HL-60/S4 (cell line): ENCODE measurements around the gene ZCCHC3.
"Not testable (repeated sequence)": the region's sequence is repeated elsewhere in the genome, so short reads cannot be mapped to it uniquely, and the experiment has no call there.

Source experiments
- in situ Hi-C: fragments of 300-500 bp; cut with MboI; formaldehyde crosslinking; loops from 2 replicates; pipeline ENCODE4 v1.14.3; 2022; ENCODE audit warnings: low sequenced_read_pairs

Gene ZCCHC3

GRCh38 chr20:311609-312008, 14.2 kb downstream of the ZCCHC3 start:
- in situ Hi-C loops: no loop called here

DNA sequence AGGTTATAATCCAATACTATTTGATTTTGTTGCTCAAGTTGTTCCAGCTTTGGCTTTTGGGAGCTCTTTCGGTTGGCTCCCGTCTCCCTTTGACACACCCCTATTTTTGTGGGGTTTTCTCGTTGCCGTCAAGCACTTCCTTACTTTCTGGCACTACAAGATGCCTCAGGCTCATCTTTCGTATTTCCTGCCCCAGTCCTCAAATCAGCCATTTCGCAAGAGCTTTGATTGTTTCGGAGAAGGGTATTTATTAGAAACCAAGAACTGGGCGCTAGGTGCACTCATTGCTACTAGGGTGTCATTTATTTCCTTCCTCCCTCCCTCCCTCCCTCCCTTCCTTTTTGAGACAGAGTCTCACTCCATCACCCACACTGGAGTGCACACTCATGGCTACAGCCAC, 14.7 kb downstream of the ZCCHC3 start:
- in situ Hi-C loops: no loop called here

DNA sequence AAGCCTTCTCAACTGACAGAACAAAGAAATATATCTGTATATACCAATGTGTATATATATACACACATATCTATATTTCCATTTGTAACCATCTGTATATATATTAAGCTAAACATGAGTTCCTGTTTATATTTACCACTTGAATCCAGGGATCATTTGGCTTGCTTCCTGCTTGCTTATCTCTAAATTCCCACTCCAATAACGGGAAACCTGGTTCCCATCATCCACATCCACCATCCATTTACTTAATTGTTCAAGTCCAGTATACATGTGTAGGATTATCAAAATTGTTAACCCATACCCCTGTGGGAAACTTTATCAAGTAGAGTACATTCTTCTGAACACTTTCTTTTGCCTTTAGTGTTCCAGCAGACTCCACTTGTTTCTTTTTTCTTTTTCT, 15.5 kb downstream of the ZCCHC3 start:
- in situ Hi-C loops: no loop called here

DNA sequence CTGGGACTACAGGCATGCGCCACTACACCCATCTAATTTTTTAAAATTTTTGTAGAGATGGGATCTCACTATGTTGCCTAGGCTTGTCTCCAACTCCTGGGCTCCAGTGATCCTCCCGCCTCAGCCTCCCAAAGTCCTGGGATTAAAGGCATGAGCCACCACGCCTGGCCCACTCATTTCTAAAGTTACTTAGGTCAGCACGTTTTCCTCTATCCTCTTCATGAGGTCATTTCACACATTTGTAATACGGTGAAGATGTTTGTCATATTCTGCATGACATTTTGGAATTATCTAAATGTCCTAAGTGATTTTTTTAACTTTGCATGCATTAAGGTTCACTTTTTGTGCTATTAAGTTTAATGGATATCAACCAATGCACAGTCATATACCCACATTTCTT, 16.0 kb downstream of the ZCCHC3 start:
- in situ Hi-C loops: no loop called here

- in situ Hi-C loops: no loop called here
Observed at GRCh38 chr20:313948-314347, 16.6 kb downstream of the ZCCHC3 start.

DNA sequence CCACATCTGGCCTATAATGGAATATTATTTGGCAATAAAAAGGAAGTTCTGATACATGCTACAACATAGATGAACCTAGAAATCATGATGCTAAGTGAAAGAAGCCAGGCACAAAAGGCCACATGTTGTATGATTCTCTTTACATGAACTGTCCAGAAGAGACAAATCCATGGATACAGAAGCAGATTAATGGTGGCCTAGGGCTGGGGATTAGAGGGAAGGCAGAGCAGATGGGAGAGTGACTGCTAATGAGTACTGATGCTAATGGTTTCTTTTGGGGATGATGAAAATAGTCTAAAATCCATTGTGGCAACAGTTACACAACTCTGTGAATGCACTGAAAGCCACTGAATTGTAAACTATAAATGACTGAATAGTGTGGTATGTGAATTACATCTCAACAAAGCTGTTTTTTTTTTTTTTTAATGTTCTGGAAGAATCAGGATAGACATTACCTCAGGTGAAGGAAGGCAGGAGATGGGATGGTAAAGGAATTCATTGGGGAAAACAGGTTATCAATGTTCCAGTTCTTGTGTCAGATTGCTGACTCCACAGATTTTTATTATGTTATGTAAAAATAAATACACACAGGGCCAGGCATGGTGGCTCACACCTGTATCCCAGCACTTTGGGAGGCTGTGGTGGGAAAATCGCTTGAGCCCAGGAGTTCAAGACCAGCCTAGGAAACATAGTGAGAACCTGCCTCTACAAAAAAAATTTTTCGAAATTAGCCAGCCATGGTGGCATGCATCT, 19.1 kb downstream of the ZCCHC3 start:
- in situ Hi-C loops: no loop called here

- in situ Hi-C loops: no loop called here
Observed at GRCh38 chr20:324177-325044, 27.0 kb downstream of the ZCCHC3 start.

- in situ Hi-C loops: no loop called here
Observed at GRCh38 chr20:325045-325888, 27.9 kb downstream of the ZCCHC3 start, which contains the start of gene SOX12. Gene SOX12, plus strand, starts transcription at chr20:325552. Its CDS starts 373 bp downstream, at chr20:325925.

GRCh38 chr20:325889-326644, 28.7 kb downstream of the ZCCHC3 start:
- in situ Hi-C loops: no loop called here

DNA sequence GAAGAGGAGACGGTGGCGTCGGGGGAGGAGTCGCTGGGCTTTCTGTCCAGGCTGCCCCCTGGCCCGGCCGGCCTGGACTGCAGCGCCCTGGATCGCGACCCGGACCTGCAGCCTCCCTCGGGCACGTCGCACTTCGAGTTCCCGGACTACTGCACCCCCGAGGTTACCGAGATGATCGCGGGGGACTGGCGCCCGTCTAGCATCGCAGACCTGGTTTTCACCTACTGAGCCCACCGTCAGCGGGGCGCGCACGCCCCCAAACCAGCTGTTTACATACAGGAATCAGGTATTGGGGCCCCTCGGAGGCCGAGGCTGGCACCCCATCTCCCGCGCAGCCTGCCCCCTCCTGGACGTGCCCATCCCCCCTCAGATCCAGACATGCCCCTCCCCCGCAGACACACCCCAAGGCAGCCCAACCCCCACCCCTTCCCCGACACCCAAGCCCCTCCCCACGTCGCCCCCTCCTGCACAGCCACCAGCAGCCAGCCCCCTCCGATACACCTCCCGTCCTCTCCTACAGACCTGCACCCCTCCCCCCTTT, 29.3 kb downstream of the ZCCHC3 start:
- in situ Hi-C loops: no loop called here

DNA sequence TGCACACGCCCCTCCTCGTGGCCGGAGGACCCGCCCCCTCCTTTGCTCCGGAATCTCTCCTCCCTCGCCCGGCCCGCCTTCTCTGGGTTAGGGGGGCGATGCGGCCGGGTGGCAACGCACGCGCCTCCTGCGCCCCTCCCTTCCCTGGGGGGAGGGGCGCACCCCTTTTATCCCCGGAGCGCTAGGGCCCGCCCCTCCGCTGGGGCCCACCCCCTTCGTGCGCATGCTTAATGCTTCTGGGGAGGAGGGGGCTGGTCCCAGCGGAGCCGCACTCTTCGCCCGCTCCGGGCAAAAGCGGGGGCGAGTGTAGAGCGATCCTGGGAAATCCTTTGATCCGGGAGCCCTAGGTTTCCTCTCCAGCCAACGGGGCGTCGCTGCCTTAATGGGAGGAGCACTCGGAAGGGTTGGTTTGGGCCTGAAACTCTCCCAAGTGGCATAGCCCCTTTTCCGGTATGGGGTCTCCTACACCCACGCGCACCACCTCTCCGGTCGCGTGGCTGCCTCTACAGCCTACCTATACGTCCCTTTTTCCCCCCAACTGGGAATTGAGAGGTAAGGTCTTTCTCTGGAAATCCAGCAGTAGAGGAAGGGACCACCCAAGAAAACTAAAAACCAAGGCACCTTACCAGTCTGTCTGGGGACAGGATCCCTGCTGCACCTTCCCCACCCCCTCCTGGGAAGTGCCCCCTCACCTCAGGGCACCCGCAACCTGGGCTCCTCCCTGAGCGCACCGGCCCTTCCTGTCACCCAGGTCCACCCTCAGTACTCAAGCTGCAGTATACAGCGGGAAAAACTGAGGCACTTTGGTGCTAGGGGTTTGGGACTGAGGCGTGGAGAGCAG, 30.0 kb downstream of the ZCCHC3 start:
- in situ Hi-C loops: no loop called here

DNA sequence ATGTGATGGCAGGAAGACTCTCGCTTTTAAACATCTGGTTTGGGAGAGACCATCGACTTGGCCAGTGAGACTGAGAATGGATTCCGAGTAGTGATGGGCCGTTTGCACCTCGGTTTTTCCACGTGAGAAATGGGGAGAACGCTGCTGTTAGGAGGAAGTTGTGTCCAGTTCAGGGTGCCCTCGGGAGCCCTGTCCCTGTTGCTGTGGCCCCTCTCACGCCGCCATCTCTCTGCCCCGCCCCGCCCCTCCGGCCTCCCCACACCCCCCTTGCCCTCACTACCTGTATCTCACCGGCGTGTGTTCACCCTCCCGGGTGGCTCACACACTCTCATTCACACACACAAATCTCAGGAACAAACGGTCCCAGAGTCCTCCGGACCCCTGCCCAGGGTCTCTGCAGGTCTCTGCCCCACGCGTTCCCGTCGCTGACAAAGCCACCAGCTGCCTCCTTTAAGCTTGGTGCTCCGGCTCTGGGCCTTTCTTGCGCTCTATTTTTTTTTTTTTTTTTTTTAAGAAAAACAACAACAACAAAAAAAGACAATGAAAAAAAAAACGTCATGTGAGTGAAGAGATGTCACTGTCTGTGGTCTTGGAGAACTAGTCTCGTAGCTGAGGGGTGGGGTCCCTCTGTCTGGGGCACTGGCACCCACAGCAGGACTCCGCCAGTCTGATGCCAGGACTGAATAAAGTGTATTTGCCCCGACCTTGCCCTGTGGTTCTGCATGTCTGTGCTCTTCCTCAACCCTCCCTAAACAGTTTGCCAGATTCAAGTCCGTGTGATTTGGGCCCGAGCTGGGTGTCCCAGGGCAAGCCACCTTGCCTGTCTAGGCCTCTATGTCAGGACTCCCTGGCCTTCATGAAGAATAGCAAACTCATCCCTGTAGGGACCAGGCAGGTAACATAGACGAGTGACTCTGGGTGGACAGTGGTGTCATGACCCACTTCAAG, 30.9 kb downstream of the ZCCHC3 start:
- in situ Hi-C loops: no loop called here

DNA sequence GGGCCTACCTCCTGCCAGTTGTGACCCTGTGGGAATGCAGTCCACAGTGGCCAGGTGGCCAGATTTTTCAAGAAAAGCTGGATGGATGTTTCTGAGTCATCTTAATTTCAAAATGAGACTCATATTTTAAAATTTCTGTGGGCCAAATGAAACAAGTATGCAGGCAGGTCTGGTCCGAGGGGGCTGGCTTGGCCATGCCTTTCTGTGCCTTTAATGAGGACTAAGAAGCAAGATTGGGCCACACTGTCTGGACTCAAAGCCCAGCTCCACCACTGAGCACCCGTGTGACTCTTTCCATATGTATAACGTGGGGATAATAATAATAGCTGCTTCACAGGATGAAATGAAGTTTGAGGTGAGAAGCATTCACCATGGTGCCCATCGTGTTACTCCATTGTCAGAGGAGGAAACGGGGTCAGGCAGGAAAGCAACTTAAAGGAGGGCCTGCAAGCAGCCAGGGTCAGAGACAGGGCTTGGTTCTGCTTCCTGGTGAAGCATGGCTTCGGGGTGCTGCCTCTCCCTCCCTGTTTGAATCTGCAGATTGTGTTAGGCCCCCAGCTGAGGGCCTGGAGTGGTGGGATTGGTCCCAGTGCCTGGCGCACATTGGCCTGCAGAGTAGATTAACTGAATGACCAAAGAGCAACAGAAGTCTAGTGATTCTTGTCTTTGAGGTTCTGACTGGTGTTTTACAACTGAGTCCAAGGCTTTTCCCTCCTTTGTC, 31.8 kb downstream of the ZCCHC3 start:
- in situ Hi-C loops: no loop called here

DNA sequence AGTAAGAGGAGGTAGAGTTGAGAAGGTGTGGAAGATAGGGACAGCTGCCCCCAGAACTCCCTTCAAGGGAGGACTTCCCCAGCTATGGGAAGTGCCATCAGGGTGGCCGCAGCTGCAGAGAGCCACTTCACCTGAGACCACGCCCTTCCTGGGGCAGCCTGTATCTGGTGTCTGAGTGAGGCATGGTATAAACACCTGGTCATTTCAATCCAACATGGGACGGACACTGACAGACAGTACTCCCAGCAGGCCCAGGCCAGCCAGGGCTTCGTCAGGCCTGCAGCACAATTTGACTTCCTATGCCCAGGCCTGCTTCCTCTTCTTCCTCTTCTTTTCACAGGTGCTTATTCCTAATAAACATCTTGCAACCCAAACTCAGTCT, 32.5 kb downstream of the ZCCHC3 start:
- in situ Hi-C loops: no loop called here

- in situ Hi-C loops: no loop called here
Observed at GRCh38 chr20:330233-331149, 33.1 kb downstream of the ZCCHC3 start.

DNA sequence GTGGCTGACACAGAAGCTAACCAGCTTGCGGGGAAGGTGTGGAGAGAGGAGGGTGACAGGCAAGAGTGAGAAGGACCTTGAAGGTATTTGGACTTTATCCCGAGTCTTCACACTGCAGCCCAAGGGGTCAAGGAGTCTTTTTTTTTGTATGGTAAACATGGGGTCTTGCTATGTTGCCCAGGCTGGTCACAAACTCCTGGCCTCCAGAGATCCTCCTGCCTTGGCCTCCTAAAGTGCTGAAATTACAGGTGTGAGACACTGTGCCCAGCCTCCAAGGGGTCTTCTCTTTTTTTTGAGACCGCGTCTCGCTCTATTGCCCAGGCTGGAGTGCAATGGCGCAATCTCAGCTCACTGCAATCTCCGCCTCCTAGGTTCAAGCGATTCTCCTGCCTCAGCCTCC, 37.2 kb downstream of the ZCCHC3 start:
- in situ Hi-C loops: no loop called here

GRCh38 chr20:336040-336439, 38.7 kb downstream of the ZCCHC3 start:
- in situ Hi-C loops: not testable (repeated sequence)
